ENCODE results near the gene ACBD6.
A peak's percentile ranks its signal among the peaks of the same experiment; 100 is the strongest.

ACBD6 gene

GRCh38 chr1:180524915-180525714 lies 22.7 kb upstream of the ACBD6 start:
- DNase-seq, result no peak

- no peak for DNase-seq
Measured at GRCh38 chr1:180524160-180524914, 22.0 kb upstream of the ACBD6 start.

- DNase-seq, result no peak
Measured at GRCh38 chr1:180522213-180522515, 19.8 kb upstream of the ACBD6 start.

GRCh38 chr1:180521474-180522212 lies 19.3 kb upstream of the ACBD6 start:
- DNase-seq, result no peak

- no peak for DNase-seq
Measured at GRCh38 chr1:180519846-180520245, 17.5 kb upstream of the ACBD6 start.

GRCh38 chr1:180515857-180516388 lies 13.5 kb upstream of the ACBD6 start:
- peak; percentile 61 for DNase-seq

GRCh38 chr1:180515364-180515763 lies 13.0 kb upstream of the ACBD6 start:
- no peak for DNase-seq

GRCh38 chr1:180513531-180513930 lies 11.2 kb upstream of the ACBD6 start:
- no peak for DNase-seq

- DNase-seq, result no peak
Measured at GRCh38 chr1:180510882-180511281, 8.5 kb upstream of the ACBD6 start.

GRCh38 chr1:180508725-180509097 lies 6.3 kb upstream of the ACBD6 start:
- DNase-seq, result no peak

GRCh38 chr1:180507795-180508724 lies 5.7 kb upstream of the ACBD6 start:
- no peak for DNase-seq

GRCh38 chr1:180505732-180506335 lies 3.5 kb upstream of the ACBD6 start:
- no peak for DNase-seq

GRCh38 chr1:180504186-180504585 lies 1.8 kb upstream of the ACBD6 start:
- DNase-seq, result no peak

GRCh38 chr1:180503280-180503862 lies 994 bp upstream of the ACBD6 start:
- DNase-seq, result no peak

GRCh38 chr1:180501865-180502360 lies 464 bp downstream of the ACBD6 start:
- DNase-seq, result no peak

GRCh38 chr1:180500689-180501088 lies 1.7 kb downstream of the ACBD6 start:
- DNase-seq, result no peak

- no peak for DNase-seq
Measured at GRCh38 chr1:180498594-180498993, 3.8 kb downstream of the ACBD6 start.

- no peak for DNase-seq
Measured at GRCh38 chr1:180497826-180498225, 4.6 kb downstream of the ACBD6 start.

- no peak for DNase-seq
Measured at GRCh38 chr1:180494370-180494769, 8.0 kb downstream of the ACBD6 start.

- DNase-seq, result no peak
Measured at GRCh38 chr1:180489976-180490375, 12.4 kb downstream of the ACBD6 start.

- no peak for DNase-seq
Measured at GRCh38 chr1:180489313-180489712, 13.1 kb downstream of the ACBD6 start.
